Activated T-helper 1 cell treated with anti-CD3 and anti-CD28 coated beads, Interleukin-12 subunit alpha, Interleukin-12 subunit beta, Interleukin-2, Interleukin-4 antibody, amounts not matched to agents 30 ng/mL and 10 ng/mL and 1 ng/mL, durations not matched to agents 14 hours and 24 hours and 36 hours (primary cell): Measurements from ENCODE around the gene TMEM89. TPM values are rescaled to one million over a fixed set of nuclear protein-coding genes. Genes with fewer than 3 reads are reported as not detected.

Source experiments
- DNase-seq: peaks from one replicate; pipeline ENCODE4 v3.0.0; 2021; ENCODE audit warnings: low spot score
- H3K27ac Mint-ChIP-seq: one replicate; pipeline ENCODE4 v1.8.0; 2021; ENCODE audit warnings: mild to moderate bottlenecking, mixed read lengths
- H3K27me3 Mint-ChIP-seq: one replicate; pipeline ENCODE4 v1.8.0; 2022; ENCODE audit warnings: mild to moderate bottlenecking, moderate library complexity, mixed read lengths; ENCODE audit not compliant: insufficient read depth
- H3K36me3 Mint-ChIP-seq: one replicate; pipeline ENCODE4 v1.8.0; 2021; ENCODE audit warnings: low read depth, mixed read lengths
- H3K4me1 Mint-ChIP-seq: one replicate; pipeline ENCODE4 v1.8.0; 2021; ENCODE audit warnings: low read depth, mixed read lengths
- H3K4me3 Mint-ChIP-seq: one replicate; pipeline ENCODE4 v1.8.0; 2021; ENCODE audit warnings: mild to moderate bottlenecking, moderate library complexity, mixed read lengths
- H3K9me3 Mint-ChIP-seq: one replicate; pipeline ENCODE4 v1.8.0; 2021; ENCODE audit warnings: mixed read lengths
- intact Hi-C: fragments of 100-400 bp; cut with micrococcal nuclease; formaldehyde crosslinking; loops from one replicate; pipeline ENCODE4 v1.15.1; 2024
- total RNA-seq: library from RNA; stranded (reverse); gene quantifications from 2 replicates; pipeline ENCODE4 v1.2.3, GENCODE V29; 2022

TMEM89 gene
- total RNA-seq, 1 donor from 2014 or later, result not detected

DNA sequence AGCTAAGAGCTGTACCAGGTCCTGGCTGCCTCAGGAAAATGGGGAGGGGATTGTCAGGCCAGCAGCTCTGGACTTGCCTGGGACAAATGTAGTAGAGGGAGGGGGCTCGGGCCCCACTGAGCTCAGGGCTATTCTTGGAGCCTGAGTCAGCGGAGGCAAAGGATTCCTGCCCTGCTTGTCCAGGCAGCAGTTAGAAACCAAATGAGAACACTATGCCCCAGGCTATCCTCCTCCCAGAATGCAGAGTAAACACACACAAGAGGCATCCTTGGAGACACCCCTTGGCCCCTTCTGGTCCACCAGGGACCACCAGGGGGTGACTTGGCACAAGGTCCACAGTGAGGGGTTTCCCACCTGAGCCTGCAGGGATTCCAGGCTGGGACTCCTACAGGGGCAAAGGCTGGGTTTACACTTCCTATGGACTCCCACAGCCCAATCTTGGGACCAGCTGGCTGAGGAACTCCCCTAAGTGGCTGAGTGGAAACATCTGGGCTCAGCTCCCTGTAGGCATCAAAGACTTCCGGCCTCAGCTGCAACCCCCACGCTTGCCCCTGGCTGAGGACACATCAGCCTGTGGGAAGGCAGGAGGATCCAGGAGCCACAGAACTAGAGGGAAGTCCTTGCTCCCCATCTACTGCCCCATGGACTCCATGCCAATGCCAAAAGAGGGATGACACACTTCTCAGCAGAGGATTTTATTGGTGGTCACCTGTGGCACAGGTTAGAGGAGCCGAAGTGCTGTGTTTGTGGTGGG lies 23.1 kb downstream of the TMEM89 start:
- Mint-ChIP-seq H3K27me3 (peaks cover 11% of the 10 kb centered on the region), H3K36me3 (peaks cover 23% of the 10 kb centered on the region), H3K9me3 (no peaks in the 10 kb centered on the region), H3K4me3 (no peak overlapping the region), H3K4me1 (no peaks in the 10 kb centered on the region), H3K27ac (no peak overlapping the region)
- DNase-seq, result no peak
- intact Hi-C loops, result no loop called here

DNA sequence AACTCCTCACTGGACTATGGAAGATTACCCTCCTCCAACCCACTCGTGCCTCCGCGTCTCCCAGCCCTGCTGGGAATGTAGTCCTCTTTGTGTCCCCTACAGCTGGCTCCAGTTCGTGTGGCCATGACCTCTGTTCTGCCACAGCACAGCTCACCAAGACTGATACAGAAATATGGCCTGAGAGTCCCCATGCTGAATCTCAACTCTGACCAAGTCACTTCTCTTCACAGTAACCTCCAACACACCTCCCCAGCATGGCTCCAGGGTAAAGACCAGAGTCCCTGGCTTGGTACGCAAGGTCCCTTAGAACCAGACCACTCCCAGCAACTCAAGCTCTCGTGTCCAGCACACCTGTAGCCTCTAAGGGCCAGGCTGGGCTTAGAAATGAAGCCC lies 24.2 kb downstream of the TMEM89 start:
- Mint-ChIP-seq H3K27me3 (peaks cover 11% of the 10 kb centered on the region), H3K4me1 (no peaks in the 10 kb centered on the region), H3K9me3 (no peaks in the 10 kb centered on the region), H3K36me3 (peaks cover 18% of the 10 kb centered on the region), H3K27ac (no peak overlapping the region), H3K4me3 (no peak overlapping the region)
- DNase-seq, result no peak
- intact Hi-C loops, result no loop called here

- H3K27ac Mint-ChIP-seq, result no peak overlapping the region
Observed at GRCh38 chr3:48596676-48597407, 24.7 kb downstream of the TMEM89 start.

GRCh38 chr3:48596157-48596556 lies 25.4 kb downstream of the TMEM89 start:
- Mint-ChIP-seq H3K4me3 (no peak overlapping the region), H3K9me3 (no peaks in the 10 kb centered on the region), H3K27me3 (peaks cover 11% of the 10 kb centered on the region), H3K4me1 (no peaks in the 10 kb centered on the region), H3K36me3 (peaks cover 16% of the 10 kb centered on the region), H3K27ac (no peak overlapping the region)
- intact Hi-C loops, result no loop called here
- DNase-seq, result no peak

More at GRCh38 chr3:48596676-48597407, 24.7 kb downstream of the TMEM89 start:
- H3K9me3 Mint-ChIP-seq, result no peaks in the 10 kb centered on the region
- H3K36me3 Mint-ChIP-seq, result peaks cover 16% of the 10 kb centered on the region
- H3K4me3 Mint-ChIP-seq, result no peak overlapping the region
- H3K27me3 Mint-ChIP-seq, result peaks cover 11% of the 10 kb centered on the region
- no peak for DNase-seq
- H3K4me1 Mint-ChIP-seq, result no peaks in the 10 kb centered on the region
- intact Hi-C loops, result no loop called here

DNA sequence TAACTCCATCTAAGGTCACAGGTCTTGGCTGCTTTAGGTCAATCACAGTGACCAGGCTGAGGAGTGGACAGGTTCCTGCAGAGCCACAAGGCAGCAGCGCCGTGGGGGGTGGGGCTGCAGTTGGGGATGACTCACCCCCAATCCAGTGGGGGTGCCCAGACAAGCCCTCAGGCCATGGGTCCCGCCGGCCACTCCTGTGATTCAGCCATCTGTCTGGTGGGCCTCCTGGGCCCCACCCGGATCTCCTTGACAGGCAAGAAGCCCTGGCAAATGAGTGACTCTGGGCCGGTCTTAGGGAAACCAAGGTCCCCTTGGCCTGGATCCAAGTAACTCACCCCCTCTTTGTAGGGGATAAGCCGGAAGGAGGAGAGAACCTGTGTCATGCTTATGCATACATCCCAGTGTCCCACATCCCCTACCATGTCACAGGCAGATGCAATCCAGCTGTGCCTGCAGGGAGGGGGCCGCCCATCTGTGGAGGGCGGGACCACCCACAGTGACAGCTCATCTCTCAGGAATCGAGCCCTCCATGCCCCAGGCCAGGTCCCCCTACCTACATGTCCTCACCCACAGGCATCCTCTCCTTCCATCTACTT lies 25.9 kb downstream of the TMEM89 start:
- intact Hi-C loops, result no loop called here
- Mint-ChIP-seq H3K27ac (no peak overlapping the region), H3K9me3 (no peaks in the 10 kb centered on the region), H3K4me3 (no peak overlapping the region), H3K27me3 (peaks cover 14% of the 10 kb centered on the region), H3K36me3 (peaks cover 13% of the 10 kb centered on the region), H3K4me1 (no peaks in the 10 kb centered on the region)
- DNase-seq, result no peak

GRCh38 chr3:48595075-48595525 lies 26.5 kb downstream of the TMEM89 start, which contains the start of gene COL7A1:
Gene COL7A1, minus strand, starts transcription at chr3:48595329. Its CDS starts 170 bp downstream, at chr3:48595159.
- Mint-ChIP-seq H3K4me1 (no peaks in the 10 kb centered on the region), H3K36me3 (peaks cover 11% of the 10 kb centered on the region), H3K9me3 (no peaks in the 10 kb centered on the region), H3K27me3 (peaks cover 14% of the 10 kb centered on the region), H3K4me3 (no peak within 1 kb of the TSS), H3K27ac (no peak within 1 kb of the TSS)
- intact Hi-C loops, result no loop called here
- DNase-seq, result no peak

GRCh38 chr3:48594417-48595049 lies 27.0 kb downstream of the TMEM89 start:
- intact Hi-C loops, result no loop called here

DNA sequence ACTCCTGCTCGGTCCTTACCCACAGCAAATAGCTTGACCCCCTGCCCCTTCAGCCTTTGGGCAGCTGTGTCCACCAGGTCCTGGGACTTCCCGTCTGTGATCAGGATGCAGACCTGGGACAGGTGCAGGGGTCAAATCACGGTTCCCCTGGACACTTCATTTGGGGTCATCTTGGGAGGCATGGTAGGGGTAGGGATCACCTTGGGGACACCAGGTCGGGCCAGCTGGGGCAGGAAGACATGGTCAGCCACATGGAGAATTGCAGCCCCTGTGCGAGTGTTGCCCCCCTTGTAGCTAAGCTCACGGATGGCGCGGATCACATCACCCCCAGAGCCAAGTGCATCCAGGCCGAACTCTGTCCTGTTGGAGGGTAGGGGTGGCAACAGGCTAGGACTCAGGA lies 28.2 kb downstream of the TMEM89 start:
- no peak for DNase-seq
- H3K27me3 Mint-ChIP-seq, result peaks cover 22% of the 10 kb centered on the region
- no peaks in the 10 kb centered on the region for H3K4me1 Mint-ChIP-seq
- intact Hi-C loops, result no loop called here
- peaks cover 3% of the 10 kb centered on the region for H3K36me3 Mint-ChIP-seq
- no peaks in the 10 kb centered on the region for H3K9me3 Mint-ChIP-seq
- no peak overlapping the region for H3K27ac Mint-ChIP-seq
- no peak overlapping the region for H3K4me3 Mint-ChIP-seq

More at GRCh38 chr3:48594417-48595049, 27.0 kb downstream of the TMEM89 start:
- Mint-ChIP-seq H3K27ac (no peak overlapping the region), H3K36me3 (peaks cover 10% of the 10 kb centered on the region), H3K4me3 (no peak overlapping the region), H3K4me1 (no peaks in the 10 kb centered on the region), H3K9me3 (no peaks in the 10 kb centered on the region), H3K27me3 (peaks cover 18% of the 10 kb centered on the region)
- DNase-seq, result no peak

GRCh38 chr3:48592519-48593087 lies 29.0 kb downstream of the TMEM89 start:
- intact Hi-C loops, result no loop called here
- Mint-ChIP-seq H3K27ac (no peak overlapping the region), H3K27me3 (peaks cover 24% of the 10 kb centered on the region), H3K9me3 (no peaks in the 10 kb centered on the region), H3K4me3 (no peak overlapping the region), H3K36me3 (no peaks in the 10 kb centered on the region), H3K4me1 (no peaks in the 10 kb centered on the region)
- no peak for DNase-seq

GRCh38 chr3:48591886-48592518 lies 29.6 kb downstream of the TMEM89 start:
- Mint-ChIP-seq H3K36me3 (no peaks in the 10 kb centered on the region), H3K4me3 (no peak overlapping the region), H3K4me1 (no peaks in the 10 kb centered on the region), H3K27ac (no peak overlapping the region), H3K9me3 (no peaks in the 10 kb centered on the region), H3K27me3 (peaks cover 24% of the 10 kb centered on the region)
- intact Hi-C loops, result no loop called here
- DNase-seq, result no peak

DNA sequence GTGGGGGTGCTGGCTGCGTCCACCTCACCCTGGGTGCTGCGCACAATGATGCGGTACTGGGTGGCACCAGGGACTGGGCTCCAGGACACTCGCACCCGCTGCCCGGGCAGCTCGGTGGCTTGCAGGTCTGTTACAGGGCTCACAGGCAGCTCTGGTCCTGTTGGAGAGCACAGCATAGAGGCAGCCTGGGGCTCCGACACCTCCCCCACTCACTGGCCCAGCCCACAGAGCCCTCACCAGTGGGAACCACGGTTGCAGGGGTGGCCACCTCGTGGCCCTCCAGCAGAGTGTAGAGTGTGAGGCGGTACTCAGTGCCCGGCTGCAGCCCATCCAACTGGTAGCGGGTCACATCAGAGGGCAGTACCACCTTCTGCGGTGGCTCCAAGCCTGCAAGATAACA lies 30.1 kb downstream of the TMEM89 start:
- Mint-ChIP-seq H3K4me1 (no peaks in the 10 kb centered on the region), H3K27me3 (peaks cover 24% of the 10 kb centered on the region), H3K9me3 (no peaks in the 10 kb centered on the region), H3K36me3 (no peaks in the 10 kb centered on the region), H3K27ac (no peak overlapping the region), H3K4me3 (no peak overlapping the region)
- DNase-seq, result no peak
- intact Hi-C loops, result no loop called here

DNA sequence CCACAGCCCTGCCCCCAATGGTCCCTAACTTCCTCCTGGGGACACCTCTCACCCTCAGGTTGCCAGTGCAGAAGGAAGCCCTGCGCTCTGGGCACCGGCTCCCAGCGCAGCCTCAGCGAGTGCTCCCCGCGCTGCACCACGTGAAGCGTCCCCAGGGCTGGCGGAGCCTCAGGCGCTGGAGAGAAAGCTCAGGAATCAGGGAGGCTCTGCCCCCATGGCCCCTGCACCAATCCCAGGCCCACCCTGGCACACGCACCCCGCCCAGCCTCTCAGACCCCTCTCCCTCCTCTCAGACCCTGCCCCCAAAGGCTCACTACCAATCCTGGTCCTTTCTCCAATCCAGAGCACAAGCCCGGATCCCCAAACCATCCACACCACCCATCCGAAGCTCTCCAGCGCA lies 33.3 kb downstream of the TMEM89 start:
- Mint-ChIP-seq H3K36me3 (no peaks in the 10 kb centered on the region), H3K27ac (no peak overlapping the region), H3K4me1 (no peaks in the 10 kb centered on the region), H3K9me3 (no peaks in the 10 kb centered on the region), H3K27me3 (peaks cover 13% of the 10 kb centered on the region), H3K4me3 (no peak overlapping the region)
- DNase-seq, result no peak
- intact Hi-C loops, result no loop called here
